ENCODE results near the gene COX7A2L.
"Not testable (repeated sequence)": the region's sequence is repeated elsewhere in the genome, so short reads cannot be mapped to it uniquely, and the experiment has no call there.

The COX7A2L gene

DNA sequence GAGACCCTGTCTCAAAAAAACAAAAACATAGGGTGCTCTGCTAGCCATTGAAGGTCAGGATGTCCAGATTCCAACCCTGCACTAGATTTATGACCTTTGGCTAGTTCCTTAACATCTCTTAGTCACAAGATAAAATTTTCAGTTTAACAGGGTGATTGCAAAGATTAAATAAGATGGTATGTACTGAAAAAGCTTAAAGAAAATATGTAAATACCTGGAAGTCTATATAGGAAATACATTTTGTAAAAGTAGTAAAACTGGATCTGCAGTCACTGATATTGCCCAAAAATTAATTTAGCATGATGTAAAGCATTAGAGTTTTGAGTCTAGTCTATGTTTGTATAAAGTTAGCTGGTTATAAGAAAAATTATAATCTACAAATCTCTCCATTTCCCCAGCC, 5.4 kb upstream of the COX7A2L start:
- DNase-seq = no peak

DNA sequence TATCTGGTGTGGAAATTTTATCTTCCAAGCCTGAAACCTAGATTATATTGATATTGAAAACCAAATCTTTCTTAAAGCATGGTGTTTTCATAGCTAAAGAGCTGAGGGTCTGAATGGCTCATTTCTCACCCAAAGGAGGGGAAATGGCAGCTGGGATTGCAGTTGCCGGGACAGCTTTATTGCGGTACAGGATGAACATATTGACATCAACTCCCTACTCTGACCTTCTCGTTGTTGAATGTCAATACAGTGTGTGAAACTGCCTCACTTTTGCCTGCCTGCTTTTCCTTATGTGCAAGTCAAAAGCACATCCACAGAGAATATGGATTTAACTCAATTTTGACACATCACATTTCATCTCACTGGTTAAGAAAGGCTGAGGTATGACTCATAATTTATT, 3.6 kb upstream of the COX7A2L start:
- no peak for DNase-seq

DNA sequence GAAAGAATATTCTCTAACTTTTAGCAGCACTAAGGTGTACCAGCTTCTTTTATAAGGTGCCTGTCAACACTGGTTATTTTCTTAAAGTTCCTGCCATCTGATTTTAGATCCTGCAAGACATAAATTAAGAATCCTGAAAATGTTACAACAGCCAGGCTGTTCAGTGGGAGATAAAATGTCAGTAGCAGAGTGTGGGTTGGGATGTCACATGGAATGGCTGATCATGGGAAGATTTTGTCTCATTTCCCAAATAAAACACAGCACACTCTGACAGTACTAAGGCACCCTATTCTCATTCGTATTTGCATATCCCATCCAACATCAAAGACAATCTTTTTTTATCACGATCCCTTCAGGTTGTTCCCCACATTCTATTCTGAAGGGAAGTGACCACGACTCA, 2.4 kb upstream of the COX7A2L start:
- no peak for DNase-seq

DNA sequence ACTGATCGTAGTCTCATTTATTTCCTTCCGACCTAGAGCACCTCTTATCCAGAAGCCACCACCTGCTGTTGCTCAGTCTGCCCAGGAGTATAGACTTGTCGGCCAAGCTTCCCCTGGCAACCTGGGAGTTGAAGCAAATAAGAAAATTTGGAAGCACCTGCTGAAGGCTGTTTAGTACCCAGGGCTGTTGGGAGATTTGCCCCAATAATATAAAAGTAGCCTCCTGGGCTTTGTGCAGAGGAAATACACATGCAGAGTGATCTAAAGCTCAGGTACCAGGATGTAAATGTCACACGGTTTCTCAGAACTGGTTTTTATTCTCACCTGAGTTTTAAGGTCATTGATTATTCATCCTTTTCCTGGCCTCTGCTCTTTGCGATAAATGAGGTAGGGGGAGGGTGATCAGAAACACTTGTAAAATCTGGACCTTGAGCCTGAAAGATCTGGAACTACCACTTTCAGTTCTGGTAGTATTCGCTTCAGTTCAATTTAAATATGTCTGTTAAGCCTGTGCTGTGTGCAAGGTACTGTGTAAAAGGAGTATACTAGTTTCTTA, 789 bp upstream of the COX7A2L start:
- DNase-seq = no peak

DNA sequence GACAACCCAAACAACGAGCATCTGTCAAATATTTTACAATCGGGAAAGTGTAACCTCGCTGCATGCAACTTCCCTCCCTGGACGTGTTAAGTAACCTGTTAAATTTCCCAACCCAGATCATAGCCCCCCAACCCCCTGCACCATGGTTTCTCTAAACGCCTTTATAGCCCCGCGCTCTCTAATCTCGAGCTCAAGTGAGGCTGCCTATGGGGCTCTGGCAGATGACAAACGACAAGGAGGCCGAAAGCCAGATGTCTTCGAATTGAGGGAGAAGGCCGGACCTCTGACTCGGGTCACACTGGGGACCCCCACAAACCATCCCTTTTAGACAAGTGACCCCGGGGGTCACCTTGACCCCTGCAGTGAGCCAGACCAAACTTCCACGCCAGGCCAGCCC, 526 bp downstream of the COX7A2L start:
- DNase-seq = peak; percentile 47

DNA sequence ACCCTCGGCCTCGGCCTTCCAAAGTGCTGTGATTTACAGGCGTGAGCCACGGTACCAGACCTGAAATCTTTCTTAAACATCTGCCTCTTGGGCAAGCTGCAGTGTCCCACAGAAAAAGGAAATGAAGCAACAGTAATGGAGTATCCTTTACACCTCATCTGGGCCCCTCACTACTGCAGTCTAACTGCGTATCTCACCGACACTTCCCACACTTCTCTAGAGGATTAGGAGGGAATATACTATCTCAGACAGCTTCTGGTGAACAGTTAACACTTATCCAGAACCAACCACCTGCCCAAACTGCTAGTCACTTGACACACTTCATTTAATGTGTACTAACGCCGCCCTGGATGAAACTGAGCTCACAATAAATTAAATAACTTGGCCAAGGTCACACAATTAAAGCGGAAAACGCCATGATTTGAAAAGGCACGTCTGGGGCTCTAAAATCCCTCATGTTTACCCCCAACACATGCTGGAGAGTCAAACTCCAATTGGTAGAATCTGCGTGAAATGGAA, 993 bp downstream of the COX7A2L start:
- no peak for DNase-seq

DNA sequence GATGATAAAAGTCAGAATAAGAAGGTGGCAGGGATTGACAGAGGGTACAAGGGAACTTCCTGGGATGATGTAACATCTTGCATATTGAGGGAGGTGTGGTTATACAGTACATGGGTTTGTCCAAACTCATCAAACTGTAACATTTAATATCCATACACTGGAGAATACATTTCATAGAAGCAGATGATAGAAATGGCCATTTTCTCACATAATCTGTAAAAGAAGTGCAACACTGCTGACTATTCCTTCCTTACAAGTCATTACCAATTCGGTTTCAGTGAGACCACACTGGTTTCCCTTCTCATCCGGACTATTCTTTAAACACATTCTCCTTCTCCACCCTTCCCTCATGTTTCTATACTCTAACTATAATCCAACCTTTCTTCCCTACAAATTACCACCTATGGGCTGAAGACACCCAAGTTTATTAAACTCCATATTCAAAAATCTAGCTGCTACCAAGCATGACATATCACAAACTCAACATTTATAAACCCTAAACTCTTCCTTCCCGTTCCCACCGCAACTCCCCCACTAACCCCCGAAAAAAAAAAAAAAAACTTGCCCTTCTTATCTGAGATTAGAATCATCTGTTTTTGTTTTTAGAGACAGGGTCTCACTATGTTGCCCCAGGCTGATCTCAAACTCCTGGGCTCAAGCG, 1.6 kb downstream of the COX7A2L start:
- DNase-seq = no peak

DNA sequence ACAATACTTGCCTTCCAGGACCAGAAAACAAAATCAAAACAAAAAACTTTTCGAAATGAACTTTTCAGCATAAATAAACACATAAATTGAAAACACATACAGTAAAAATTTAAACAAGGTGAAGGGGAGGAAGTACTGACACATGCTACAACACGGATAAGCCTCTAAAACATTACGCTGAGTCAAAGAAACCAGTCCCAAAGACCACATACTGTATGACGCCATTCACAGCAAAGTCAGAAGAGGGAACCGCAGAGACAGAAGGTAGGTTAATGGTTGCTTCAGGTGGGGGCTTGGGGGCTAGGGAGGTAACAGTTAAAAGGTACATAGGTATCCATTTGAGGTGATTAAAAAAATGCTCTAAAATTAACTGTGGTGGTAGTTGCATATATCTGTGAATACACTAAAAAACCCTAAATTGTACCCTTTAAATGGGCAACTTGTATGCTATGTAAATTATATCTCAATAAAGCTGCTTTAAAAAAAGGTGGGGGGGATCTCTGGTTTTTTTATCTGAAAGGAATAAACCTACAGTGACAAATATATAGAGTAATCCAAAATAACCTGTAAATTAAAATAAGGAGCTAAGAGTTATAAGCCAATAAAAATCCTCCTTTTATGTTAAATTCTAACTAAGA, 7.1 kb downstream of the COX7A2L start:
- DNase-seq = no peak

DNA sequence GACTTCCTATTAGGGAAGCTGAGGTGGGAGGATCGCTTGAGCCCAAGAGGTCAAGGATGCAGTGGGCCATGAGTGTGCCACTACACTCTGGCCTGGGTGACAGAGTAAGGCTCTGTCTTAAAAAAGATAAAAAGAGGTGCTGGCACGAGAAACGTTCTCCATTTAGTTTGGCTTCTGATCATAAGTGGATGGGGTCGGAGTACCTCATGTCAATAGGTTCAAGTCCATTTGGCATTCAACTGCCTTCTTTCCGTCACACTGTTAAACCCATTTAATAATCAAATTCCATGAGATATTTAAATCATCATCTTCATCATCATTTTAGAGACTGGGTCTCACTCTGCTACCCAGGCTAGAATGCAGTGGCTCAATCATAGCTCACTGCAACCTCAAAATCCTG, 9.2 kb downstream of the COX7A2L start:
- no peak for DNase-seq

DNA sequence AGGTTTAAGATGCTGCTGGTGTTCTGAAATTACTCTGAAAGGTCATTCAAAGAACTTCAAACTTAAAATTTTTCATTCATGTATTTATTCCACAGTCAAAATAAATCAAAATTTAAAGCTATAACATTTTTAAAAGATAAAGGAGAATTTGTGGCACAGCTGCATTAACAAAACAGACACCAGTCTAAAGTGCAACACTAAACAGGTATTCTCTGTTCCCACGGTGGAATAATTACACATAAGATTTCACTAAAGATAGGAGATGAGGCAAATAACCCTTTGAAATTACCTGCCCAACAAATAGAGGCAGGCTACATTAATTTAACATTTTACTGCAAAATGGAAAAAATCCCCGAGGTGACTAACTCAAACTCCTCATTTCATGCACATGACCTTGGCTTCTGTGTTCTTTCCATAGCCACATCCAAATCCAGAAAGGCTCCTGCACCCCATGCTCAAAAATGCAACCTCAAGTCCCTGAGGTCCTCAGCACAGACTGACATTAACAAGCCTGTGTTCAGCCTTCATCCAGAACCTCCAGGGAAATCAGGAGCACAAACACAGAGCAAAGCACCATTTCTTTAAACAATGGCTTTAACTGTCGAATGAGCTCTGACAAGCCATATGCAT, 10.5 kb downstream of the COX7A2L start:
- DNase-seq = no peak

DNA sequence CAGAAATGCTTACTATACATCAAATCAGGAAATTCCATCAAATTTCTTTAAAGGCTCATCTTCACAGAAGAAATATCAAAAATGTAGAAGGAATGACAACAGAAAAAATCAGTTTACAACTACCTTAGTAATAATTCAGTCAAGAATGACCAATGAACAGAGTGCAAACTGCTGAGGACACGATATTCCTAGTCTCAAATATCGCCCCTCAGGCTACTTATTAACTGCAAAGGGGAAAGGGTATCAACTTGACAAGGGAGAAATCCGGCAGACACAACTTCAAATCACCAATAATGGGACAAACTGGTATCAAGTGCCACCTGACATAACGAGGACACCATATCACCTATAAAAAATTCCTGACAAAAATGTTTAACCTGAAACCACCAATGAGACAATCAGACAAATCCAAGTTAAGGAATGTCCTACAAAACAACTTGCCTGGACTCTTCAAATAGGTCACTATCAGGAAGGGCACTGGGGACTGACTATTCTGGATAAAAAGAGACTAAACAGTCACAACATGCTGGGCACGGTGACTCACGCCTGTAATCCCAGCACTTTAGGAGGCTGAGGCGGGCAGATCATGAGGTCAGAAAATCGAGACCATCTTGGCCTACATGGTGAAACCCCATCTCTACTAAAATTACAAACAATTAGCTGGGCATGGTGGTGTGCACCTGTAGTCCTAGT, 12.8 kb downstream of the COX7A2L start:
- no peak for DNase-seq

DNA sequence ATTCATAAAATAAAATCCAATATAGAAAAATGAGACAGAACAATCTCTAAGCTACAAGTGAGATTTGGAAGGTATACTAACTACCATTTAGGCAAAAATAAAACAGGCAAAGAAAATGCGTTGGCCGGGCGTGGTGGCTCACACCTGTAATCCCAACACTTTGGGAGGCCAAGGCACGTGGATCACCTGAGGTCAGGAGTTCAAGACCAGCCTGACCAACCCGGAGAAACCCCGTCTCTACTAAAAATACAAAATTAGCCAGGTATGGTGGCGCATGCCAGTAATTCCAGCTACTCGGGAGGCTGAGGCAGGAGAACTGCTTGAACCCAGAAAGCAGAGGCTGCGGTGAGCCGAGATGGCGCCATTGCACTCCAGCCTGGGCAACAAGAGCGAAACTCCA, 13.5 kb downstream of the COX7A2L start:
- not testable (repeated sequence) for DNase-seq

DNA sequence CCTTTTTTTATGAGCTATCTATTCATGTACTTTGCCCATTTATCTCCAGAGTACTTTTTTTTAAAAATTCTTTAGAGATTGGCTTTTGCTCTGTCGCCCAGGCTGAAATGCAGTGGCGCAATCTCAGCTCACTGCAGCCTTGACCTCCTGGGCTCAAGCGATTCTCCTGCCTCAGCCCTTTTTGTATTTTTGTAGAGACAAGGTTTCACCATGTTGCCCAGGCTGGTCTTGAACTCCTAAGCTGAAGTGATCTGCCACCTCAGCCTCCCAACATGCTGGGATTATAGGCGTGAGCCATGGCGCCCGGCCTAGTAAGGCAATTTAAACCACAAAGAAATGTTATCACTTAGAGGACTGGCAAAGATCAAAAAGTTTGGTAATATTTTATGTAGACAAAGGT, 14.2 kb downstream of the COX7A2L start:
- DNase-seq = not testable (repeated sequence)

DNA sequence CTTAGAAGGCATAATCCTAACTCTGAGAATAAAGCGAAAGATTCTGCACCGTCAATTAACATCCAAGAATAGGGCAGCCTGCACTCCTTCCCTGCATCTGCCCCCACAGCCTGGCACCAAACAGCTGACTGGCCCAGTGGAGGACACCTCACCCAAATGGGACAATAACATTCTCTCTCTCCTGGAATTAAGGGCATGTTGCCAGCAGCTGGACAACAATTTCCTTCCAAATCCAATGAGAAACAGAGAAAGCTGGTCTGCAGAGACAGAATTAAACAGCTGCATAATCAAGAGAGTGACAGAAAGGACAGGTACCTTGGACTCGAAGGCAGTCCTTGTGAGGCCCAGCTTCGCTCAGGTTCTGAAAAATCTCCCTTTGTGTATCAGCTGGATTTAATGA, 15.0 kb downstream of the COX7A2L start:
- no peak for DNase-seq

DNA sequence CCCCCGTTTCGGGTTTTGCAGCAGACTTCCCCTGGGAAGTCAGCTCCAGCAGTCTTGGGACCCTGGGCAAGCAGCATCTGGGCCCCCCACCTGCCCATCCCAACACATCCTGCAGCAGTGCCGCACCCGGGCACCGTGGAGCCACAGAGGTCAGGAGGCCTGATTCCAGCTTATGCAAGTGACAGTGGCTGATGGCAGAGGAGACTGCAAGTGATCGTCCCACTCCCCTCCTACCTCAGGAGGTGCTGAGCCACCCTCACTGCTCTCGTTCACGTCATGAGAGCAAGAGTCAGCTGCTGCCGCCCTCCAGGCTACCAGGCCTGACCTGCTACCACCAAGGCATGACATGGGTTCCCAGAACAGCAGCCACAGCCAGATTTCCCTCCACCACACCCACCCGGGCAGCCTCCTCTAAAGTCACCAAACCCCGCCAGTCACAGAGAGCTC, 18.2 kb downstream of the COX7A2L start:
- no peak for DNase-seq

DNA sequence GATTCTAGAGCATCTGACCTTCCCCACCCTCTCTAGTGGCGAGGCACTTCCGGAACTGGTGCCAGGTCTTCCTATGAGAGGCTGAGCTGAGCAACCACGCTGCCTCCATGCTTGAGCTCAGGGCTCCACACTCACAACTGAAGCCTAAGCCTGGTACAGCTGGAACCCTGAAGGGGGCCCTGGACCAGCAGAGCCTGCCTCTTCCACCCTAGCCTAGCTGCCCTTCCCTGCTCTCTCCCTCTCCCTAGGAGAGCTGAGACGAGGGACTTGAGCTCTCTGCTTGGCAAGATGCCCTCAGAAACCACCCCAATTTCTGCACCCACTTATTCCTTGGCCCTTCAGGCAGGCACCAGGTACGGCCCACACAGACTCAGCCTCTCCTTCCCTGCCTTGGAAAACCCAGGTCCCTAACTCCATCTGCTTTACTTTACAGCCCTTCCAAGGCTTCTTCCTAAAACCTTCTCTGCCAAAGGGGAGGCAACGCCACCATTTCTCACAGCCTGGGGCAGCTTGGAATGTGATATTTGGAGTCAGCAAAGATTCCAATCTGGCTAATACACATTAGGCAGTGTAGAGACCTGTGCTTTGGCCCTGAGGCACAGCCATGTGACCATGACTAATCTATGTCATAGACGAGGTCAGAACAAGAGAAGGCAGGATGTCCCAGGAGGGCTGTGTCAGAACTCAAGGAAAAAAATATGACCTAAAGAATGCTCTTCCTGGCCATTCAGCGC, 18.8 kb downstream of the COX7A2L start:
- no peak for DNase-seq

DNA sequence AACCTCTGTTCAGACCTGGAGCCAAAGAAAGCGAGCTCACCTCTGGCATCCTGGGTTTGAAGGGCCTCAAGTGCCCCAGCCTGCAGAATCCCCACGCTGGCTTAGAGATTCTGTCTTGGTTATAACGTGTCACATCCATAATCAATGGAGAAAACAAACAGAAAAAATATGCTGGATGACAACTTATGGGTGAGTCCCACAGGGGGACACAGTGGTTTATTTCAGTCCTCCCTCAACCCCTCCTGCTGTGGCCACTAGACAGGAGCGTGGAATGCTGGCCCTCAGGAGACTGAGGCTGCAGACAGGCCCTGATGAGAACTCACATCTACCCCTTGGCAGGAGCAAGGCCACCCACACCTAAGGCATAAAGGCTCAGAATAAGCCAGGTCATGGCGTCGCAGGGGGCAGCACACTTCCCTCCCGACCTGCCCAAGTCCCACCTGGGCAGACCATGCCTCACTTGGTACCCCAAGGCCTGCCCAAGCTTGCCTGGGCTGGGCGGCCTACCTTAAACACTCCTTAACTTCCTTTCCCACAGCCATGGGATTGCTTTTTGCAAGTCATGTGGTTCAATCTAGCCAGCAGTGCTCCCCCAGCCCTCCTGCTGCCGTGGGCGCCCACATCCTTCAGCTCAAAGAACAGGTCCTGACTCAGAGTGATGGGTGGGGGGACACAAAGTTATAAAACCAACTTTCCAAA, 19.9 kb downstream of the COX7A2L start:
- DNase-seq = no peak

DNA sequence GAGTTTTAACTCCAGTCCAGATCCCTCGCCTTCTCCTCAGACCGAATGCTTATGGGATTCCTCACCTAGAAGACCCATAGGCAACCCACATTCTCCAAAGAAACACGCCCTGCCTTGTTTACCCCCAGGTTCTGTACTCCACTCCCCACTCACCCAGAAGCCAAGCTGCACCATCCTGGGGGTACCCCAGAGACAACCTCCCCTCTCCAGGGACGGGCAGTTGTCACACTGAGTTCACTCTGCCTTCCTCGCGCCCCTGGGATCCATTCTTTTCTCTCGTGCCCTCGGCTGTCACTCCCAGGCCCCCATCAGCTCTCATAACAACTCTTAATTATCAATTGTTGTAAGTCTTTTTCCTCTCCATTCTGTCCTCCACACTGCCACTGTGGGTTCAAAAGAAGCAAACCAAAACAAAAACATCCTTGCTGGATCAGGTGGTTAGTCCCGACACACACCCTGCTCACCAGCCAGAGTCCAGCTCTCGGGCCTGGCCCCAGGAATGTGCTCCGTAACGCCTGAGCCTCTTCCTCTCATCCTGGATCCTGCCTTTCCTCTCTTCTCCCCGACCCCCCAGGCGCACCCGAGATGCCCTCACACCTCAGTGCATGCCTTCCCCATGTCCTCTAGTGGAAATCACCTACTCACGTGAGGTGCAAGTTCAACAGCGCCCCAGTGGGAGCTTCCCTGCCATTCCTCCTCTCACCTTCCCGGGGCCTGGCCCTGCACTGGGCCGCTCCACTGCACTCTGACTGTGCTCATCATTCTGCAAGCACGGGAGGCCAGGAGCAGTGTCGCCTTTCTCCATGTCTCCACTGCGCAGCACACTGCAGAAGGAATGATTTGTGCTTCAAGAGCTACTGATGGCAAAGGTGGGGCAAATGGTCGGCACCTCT, 20.7 kb downstream of the COX7A2L start:
- no peak for DNase-seq

DNA sequence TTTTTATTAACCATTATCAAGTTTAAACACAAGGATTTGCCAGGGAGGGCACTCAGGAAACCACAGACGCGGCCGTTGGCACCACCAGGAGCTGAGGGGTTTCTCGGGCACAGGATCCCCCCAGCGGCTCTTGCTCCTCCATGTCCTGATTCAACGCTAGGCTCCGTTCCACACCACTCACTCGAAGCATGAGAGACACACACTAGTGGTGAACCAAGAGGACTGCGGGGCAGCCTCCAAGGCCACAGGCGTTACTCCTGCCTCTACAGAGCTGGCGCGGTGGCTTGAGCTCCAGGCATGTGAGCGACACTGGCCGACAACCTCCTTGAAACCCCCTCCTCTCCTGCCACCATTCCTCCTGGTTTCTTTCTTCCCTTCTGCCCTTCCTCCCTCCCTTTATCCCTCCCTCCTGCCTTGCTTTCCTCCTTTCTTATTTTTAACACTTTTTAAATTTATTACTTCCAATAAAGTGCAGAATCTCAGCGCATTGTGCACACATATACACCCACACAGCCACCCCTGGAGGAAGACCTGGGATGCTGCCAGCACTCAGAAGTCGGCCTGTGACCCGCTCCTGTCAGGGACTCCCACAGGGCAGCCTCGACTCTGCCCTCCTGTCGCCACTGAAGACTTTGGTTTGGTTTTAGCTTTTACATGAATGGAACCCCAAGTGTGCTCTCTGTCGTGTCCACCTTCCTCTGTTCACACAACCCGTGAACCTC, 21.7 kb downstream of the COX7A2L start:
- DNase-seq = no peak

DNA sequence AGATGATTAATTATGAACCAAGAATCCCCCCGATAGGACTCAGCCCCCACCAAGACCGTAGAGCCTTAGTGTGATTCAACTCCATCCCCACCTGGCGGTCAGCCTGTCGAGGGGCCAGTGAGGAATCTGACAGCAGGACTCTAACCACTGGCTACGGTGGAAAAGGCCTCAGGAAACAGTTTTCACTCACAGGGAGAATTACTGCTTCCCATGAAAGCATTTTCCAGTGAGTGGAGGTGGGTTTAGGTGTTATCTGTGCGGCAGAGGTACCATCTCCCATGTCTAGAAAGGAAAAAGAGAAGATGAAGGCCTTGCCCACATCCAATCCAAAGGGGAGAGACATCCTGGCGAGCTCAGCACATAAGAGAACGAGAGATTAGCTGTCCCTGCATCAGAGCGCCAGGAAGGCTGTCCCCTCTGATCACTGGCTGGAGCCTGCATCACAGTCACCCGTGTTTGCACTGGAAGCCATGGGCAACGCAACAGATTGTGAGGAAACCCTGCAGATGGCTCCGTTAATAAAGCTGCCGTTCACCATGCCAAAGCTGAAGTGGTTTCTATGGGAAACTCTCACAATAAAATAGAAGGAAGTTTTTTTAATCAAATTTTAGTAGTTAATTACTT, 22.3 kb downstream of the COX7A2L start:
- no peak for DNase-seq
